Right atrium auricular region (tissue), 2 donors: ENCODE results near the gene SFR1. TPM values are rescaled to one million over a fixed set of nuclear protein-coding genes. Genes with fewer than 3 reads are reported as not detected.

ENCODE experiments used
- DNase-seq: peaks from one replicate; pipeline ENCODE4 v3.0.0-alpha.2; 2019; ENCODE audit warnings: low spot score
- H3K27ac ChIP-seq, 2 donors: fragments of 200-600 bp; sonication (generic); 1 replicate in 1 of 2; 2 replicates in 1 of 2; pipeline ENCODE4 v1.5.1; 2016 to 2019
- H3K27me3 ChIP-seq, 2 donors: fragments of 200-600 bp; sonication (generic); one replicate each; pipeline versions ENCODE4 v1.5.1 to v1.6.0; 2017 to 2019
- H3K36me3 ChIP-seq: fragments of 200-600 bp; sonication (generic); one replicate; pipeline ENCODE4 v1.5.1; 2016
- H3K4me1 ChIP-seq, 2 donors: fragments of 200-600 bp; sonication (generic); one replicate each; pipeline versions ENCODE4 v1.5.1 to v1.6.0; 2017 to 2019
- H3K4me3 ChIP-seq, 2 donors: fragments of 200-600 bp; sonication (generic); 1 replicate in 1 of 2; 2 replicates in 1 of 2; pipeline ENCODE4 v1.5.1; 2017 to 2019; ENCODE audit warnings: mild to moderate bottlenecking in 1 of 2, moderate library complexity in 1 of 2
- H3K9me3 ChIP-seq, 2 donors: fragments of 200-600 bp; sonication (generic); one replicate each; pipeline ENCODE4 v1.5.1; 2019
- total RNA-seq, 2 donors: library from RNA; depleted of rRNA; stranded (reverse); fragments of >200 nt; gene quantifications; one replicate each; pipeline ENCODE4 v1.1.0, GENCODE V29; 2016
- TF ChIP-seq, protein P1 (sequence below), 2 donors: fragments of 200-600 bp; sonication (generic); IDR thresholded peaks; one replicate each; pipeline ENCODE4 v1.5.1; 2019; ENCODE audit warnings: antibody characterized with exemption in 2 of 2

SFR1 gene
- total RNA-seq, 2 donors from 2014 or later: 5.3 to 6.0 TPM

DNA sequence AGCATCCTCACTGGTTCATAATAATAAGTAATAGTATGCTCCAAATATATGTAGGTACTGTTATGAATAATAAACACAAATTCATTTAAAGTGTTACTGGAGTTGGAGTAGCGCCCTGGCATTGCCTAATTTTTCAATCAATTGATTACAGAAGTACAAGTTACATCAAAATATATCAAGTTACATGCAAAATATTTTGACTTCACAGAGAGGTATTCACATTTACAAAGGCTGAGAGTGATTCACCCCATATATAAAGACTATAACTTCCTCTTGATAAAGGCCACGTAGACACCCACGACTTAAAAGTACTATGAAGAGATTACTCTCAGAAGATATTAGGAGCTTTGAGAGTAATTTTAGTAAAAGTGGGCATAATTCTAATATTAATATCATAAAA, 22.7 kb upstream of the SFR1 start:
- Histone ChIP-seq H3K36me3 (no peaks in the 10 kb centered on the region), H3K9me3 (no peaks in the 10 kb centered on the region), H3K4me1 (no peaks in the 10 kb centered on the region), H3K27ac (no peak overlapping the region), H3K27me3 (no peaks in the 10 kb centered on the region), H3K4me3 (no peak overlapping the region)
- no peak for DNase-seq
- TF ChIP-seq, protein P1, sequence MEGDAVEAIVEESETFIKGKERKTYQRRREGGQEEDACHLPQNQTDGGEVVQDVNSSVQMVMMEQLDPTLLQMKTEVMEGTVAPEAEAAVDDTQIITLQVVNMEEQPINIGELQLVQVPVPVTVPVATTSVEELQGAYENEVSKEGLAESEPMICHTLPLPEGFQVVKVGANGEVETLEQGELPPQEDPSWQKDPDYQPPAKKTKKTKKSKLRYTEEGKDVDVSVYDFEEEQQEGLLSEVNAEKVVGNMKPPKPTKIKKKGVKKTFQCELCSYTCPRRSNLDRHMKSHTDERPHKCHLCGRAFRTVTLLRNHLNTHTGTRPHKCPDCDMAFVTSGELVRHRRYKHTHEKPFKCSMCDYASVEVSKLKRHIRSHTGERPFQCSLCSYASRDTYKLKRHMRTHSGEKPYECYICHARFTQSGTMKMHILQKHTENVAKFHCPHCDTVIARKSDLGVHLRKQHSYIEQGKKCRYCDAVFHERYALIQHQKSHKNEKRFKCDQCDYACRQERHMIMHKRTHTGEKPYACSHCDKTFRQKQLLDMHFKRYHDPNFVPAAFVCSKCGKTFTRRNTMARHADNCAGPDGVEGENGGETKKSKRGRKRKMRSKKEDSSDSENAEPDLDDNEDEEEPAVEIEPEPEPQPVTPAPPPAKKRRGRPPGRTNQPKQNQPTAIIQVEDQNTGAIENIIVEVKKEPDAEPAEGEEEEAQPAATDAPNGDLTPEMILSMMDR (IDR thresholded peaks at IDR 0.05): no peak

DNA sequence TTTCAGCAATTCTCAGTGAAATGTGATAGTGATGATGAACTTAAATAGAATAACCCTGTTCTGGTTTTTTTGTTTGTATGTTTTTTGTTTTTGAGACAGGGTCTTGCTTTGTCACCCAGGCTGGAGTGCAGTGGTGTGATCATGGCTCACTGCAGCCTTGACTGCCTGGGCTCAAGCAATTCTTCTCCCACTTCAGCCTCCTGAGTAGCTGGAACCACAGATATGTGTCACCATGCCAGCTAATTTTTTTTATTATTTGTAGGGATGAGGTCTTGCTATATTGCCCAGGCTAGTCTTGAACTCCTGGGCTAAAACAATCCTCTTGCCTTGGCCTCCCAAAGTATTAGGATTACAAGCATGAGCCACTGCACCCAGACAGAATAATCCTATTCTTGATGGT, 22.0 kb upstream of the SFR1 start:
- DNase-seq: no peak
- no peak overlapping the region for H3K27ac ChIP-seq
- no peaks in the 10 kb centered on the region for H3K9me3 ChIP-seq
- H3K27me3 ChIP-seq: no peaks in the 10 kb centered on the region
- no peak overlapping the region for H3K4me3 ChIP-seq
- TF ChIP-seq, protein P1 (IDR thresholded peaks at IDR 0.05): no peak
- H3K4me1 ChIP-seq: no peaks in the 10 kb centered on the region
- H3K36me3 ChIP-seq: no peaks in the 10 kb centered on the region

DNA sequence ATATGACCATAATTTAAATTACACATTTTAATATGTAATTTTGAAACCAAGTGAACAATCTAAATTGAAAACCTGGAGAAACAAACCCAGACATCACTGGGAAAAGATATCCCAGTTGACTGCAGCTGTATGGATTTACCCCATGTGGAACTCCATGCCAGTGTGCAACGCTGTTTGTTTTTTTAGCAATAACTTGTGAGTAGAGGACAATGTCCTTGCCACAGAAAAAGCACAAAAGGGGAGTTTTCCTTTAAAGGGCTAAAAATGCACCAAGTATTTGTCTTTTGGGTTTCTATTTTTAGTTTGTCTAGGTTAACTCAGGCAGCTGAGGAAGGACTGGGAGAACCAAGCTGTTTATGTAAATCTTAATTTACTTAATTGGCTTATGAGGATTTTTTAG, 21.2 kb upstream of the SFR1 start:
- H3K4me1 ChIP-seq: no peaks in the 10 kb centered on the region
- H3K27ac ChIP-seq: no peak overlapping the region
- H3K36me3 ChIP-seq: no peaks in the 10 kb centered on the region
- no peaks in the 10 kb centered on the region for H3K27me3 ChIP-seq
- DNase-seq: no peak
- TF ChIP-seq, protein P1 (IDR thresholded peaks at IDR 0.05): no peak
- no peaks in the 10 kb centered on the region for H3K9me3 ChIP-seq
- no peak overlapping the region for H3K4me3 ChIP-seq

DNA sequence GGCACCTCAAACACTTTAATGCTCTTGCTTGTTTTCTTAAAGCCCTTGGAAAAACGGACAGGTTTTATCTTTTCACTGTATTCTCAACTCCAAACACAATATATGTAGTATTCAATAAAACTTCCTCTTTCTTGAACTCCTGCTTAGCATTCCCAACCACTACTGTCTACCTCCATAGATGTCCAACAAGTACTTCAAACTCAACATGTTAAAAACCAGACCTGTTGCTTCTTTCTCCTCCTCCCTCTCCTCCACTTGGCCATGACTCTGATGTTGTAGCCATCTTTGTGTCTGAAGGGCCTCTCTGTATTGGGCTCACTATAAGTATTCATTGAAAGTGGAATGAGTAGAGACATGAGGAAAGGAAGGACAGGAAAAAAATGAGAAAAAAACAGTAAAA, 20.1 kb upstream of the SFR1 start:
- Histone ChIP-seq H3K27ac (no peak overlapping the region), H3K4me1 (no peaks in the 10 kb centered on the region), H3K27me3 (no peaks in the 10 kb centered on the region), H3K4me3 (no peak overlapping the region), H3K36me3 (no peaks in the 10 kb centered on the region), H3K9me3 (no peaks in the 10 kb centered on the region)
- TF ChIP-seq, protein P1 (IDR thresholded peaks at IDR 0.05): no peak
- no peak for DNase-seq

DNA sequence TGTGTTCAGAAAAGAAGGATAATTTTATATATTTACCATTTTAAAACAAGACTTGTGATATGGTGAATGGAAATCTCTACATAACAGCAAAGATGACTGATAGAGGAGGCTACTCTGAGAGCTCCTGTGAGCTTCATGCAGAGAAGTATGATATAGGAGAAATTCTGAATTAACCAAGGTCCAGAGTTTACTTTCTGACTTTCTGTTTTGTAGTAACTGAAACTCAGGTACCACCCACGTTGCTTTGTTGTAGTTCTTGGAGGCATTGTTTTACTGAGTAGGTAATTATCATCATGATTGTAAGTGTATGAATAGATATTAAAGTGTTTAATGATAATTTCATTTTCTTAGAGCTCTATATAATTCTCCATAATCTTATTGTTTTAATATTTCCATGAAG, 18.0 kb upstream of the SFR1 start:
- DNase-seq: no peak
- TF ChIP-seq, protein P1 (IDR thresholded peaks at IDR 0.05): no peak
- H3K27me3 ChIP-seq: no peaks in the 10 kb centered on the region
- H3K36me3 ChIP-seq: no peaks in the 10 kb centered on the region
- H3K4me3 ChIP-seq: no peak overlapping the region
- no peaks in the 10 kb centered on the region for H3K4me1 ChIP-seq
- H3K9me3 ChIP-seq: no peaks in the 10 kb centered on the region
- no peak overlapping the region for H3K27ac ChIP-seq

DNA sequence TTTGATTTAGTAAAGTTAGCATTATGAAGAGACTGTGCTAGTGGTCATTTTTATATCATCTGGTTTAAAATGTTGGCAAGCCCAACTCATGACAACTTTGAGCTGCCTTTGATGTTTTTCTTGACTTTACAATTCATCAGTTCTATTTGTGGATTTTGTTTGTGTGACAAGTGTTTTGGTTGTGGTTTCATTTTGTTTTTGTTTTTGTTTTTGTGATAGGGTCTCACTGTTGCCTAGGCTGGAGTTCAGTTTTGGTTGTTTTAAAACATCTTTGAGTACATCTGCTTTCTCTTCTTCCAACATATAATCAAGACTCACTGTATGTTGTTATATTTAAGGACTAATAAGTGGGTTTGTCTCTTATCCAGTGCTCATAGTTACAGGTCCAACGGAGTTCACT, 17.6 kb upstream of the SFR1 start:
- H3K27me3 ChIP-seq: no peaks in the 10 kb centered on the region
- H3K9me3 ChIP-seq: no peaks in the 10 kb centered on the region
- H3K4me1 ChIP-seq: no peaks in the 10 kb centered on the region
- no peaks in the 10 kb centered on the region for H3K36me3 ChIP-seq
- no peak overlapping the region for H3K27ac ChIP-seq
- no peak overlapping the region for H3K4me3 ChIP-seq
- TF ChIP-seq, protein P1 (IDR thresholded peaks at IDR 0.05): no peak
- DNase-seq: no peak
